CD1c-positive myeloid dendritic cell (primary cell): ENCODE results near the gene AJM1.
"Not testable (repeated sequence)": the region's sequence is repeated elsewhere in the genome, so short reads cannot be mapped to it uniquely, and the experiment has no call there.

ENCODE experiments used
- DNase-seq: peaks from one replicate; pipeline ENCODE4 v3.0.0-alpha.2; 2016; ENCODE audit errors: extremely low spot score

Gene AJM1

DNA sequence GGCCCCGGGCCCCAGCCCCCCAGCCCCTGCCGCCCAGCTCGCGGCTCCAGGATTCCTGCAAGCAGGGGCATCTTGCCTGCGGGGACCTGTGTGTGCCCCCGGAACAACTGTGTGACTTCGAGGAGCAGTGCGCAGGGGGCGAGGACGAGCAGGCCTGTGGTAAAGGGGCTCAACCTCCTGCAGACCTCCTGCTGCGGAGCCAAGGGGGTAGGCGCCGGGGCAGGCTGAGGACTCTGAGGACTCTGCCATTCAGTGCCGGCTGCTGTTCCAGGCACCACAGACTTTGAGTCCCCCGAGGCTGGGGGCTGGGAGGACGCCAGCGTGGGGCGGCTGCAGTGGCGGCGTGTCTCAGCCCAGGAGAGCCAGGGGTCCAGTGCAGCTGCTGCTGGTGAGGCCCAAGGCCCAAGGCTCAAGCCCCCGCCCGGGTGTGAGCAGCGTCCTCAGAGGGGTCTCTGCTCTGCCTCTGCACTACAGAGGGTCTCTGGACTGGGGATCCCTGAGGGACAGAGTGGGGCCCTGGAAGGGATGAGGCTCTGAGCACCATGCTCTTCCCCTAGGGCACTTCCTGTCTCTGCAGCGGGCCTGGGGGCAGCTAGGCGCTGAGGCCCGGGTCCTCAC lies 13.3 kb downstream of the AJM1 start:
- no peak for DNase-seq

DNA sequence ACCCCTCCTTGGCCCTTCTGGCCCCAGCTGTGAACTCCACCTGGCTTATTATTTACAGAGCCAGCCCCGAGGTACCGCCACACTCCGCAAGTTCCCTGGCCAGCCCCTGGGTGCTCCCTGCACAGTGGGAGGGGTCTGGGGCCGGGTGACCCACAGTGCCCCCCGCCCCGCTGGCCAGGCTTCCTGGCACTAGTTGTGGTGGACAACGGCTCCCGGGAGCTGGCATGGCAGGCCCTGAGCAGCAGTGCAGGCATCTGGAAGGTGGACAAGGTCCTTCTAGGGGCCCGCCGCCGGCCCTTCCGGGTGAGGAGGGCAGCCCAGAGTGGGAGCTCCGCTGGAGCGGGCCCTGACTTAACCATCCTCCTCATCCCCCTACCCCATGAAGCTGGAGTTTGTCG lies 13.8 kb downstream of the AJM1 start:
- DNase-seq, result no peak

DNA sequence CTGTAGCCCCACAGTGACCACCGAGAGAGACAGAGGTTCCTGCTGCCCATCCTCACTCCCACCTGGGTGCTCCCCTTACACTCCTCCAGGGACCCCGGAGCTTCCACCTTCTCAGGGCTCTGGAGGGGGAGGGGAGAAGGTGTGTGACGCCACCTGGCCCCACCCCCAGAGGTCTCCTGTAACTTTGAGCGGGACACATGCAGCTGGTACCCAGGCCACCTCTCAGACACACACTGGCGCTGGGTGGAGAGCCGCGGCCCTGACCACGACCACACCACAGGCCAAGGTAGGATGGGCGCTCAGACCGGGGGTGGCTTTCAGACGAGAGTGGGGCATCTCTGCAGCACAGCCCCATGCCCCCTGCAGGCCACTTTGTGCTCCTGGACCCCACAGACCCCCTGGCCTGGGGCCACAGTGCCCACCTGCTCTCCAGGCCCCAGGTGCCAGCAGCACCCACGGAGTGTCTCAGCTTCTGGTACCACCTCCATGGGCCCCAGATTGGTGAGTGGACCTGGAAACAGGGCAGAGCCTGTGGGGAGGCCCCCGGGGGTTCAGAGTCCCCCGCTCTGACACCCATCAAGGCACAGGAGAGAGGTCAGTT lies 14.4 kb downstream of the AJM1 start:
- DNase-seq, result no peak

DNA sequence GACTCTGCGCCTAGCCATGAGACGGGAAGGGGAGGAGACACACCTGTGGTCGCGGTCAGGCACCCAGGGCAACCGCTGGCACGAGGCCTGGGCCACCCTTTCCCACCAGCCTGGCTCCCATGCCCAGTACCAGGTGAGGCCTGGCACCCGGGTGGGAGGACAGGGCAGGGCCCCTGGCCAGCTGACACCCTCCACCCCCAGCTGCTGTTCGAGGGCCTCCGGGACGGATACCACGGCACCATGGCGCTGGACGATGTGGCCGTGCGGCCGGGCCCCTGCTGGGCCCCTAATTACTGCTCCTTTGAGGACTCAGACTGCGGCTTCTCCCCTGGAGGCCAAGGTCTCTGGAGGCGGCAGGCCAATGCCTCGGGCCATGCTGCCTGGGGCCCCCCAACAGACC lies 14.9 kb downstream of the AJM1 start:
- no peak for DNase-seq

DNA sequence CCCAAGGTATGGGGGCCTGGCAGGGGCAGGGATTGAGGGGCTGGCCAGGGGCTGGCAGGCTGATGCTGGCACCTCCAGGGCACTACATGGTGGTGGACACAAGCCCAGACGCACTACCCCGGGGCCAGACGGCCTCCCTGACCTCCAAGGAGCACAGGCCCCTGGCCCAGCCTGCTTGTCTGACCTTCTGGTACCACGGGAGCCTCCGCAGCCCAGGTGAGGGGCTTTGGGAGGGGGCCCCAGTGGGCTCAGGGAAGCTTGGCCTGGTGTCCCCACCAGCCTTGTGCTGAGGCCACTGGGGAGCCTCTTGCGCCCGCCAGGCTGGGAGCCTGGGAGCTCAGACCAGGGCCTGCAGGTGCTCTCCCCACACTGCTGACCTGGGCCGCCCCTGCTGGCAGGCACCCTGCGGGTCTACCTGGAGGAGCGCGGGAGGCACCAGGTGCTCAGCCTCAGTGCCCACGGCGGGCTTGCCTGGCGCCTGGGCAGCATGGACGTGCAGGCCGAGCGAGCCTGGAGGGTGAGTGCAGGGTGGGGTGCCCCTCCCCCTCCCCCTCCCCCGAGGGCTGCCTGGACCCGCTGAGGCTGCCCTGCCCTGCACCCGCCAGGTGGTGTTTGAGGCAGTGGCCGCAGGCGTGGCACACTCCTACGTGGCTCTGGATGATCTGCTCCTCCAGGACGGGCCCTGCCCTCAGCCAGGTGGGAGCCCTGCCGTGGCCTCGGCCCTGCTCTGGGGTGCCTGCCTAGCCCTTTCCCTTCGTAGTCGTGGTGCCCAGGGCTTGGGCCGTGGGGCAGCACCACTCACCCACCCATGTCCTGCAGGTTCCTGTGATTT lies 15.5 kb downstream of the AJM1 start:
- DNase-seq, result no peak

DNA sequence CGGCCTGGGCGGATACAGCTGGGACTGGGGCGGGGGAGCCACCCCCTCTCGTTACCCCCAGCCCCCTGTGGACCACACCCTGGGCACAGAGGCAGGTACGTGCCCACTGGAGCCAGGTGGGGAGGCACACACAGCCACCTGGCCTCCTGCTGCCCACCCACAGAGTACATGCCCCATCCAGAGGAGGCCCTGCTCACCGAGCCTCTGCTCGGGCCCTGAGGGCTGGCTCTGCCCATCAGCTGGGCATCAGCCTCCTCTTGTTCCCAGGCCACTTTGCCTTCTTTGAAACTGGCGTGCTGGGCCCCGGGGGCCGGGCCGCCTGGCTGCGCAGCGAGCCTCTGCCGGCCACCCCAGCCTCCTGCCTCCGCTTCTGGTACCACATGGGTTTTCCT lies 16.2 kb downstream of the AJM1 start:
- DNase-seq, result no peak

DNA sequence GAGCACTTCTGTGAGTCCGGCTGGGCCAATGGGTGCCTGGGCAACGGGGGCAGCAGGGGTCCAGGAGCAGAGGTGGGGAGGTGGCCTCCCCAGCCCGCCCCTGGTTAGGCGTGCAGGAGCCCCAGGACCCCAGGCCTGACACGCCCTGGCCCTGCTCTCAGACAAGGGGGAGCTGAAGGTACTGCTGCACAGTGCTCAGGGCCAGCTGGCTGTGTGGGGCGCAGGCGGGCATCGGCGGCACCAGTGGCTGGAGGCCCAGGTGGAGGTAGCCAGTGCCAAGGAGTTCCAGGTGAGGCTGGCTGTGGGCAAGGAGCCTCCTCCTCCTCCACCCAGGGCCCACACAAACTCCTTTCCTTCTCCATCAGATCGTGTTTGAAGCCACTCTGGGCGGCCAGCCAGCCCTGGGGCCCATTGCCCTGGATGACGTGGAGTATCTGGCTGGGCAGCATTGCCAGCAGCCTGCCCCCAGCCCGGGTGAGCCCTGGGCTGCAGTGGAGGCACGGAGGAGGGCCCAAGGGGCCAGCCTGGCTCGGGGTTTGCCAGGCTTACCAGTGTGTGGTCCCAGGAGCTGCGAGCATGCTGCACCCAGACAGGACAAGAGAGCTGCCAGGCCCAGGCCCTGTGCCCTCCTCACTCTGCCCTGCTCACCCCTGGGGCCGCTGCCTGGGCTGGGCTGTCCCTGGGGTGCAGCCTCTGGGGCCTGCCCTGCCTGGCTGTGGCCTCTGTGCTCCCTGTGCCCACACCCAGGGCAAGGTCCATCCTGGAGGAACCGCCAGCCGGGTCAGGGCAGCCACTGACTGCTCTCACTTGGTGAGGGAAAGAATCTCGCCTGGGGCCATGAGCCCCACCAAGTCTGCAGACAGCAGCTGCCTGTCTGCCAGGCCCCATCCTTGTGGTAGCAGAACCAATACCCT lies 16.8 kb downstream of the AJM1 start:
- DNase-seq, result no peak

DNA sequence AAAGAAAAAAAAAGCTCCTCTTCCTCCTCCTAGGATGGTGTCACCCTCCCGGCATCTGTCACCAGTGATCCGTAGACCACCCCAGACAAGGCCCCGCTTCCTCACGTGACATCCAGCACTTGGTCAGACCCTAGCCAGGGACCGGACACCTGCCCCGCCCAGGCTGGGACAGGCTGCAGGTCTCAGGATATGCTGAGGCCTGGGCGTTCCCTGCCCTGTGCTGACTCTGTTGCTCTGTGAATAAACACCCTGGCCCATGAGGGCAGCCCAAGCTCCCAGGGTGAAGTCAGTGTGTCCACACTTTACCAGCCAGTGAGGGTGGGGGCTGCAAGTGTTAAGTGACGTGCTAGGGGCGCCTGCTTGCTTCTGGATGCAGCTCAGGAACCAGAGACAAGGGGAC lies 18.3 kb downstream of the AJM1 start:
- DNase-seq, result no peak

DNA sequence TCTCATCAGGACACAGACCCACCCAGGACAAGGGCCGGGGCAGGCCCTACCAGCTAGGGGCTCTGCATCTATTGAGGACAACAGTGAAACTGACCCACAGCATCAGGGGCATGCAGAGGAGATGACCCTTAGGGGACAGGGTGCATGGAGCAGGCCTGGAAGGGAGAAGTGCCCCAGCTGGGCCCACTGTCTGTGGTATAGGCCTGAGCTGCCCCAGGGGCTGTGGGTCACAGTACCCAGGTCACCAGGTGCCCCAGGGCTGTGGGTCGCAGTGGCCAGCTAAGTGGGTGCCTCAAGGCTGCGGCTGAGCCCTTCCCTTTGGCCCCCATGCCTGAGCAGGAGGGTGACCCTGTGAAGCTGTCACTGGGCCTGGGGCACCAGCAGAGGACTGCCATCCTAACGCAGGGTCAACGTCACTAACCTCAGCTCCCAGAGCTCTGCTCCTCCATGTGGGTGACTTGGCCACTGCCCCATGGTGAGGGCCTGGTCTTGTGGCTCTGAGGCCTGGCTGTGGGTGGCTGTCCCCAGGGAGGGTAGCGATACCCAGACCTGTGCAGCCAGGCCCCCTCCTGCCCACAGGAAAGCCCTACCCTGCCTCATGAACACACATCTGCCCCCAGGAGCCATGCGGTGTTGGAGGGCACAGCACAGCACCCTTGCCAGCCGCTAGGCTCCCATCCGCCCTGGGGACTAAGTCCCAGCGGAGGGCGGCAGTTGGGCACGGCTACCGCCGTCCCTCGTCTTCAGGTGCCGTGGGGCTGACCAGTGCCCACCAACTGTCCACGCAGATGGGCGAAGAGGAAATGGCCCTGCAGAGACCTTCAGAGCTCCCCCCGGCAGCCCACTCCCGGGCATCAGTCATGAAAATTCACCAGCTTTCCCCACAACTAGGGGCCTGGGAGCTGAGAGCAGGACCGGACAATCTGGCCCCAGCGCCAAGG lies 18.9 kb downstream of the AJM1 start:
- DNase-seq, result no peak

DNA sequence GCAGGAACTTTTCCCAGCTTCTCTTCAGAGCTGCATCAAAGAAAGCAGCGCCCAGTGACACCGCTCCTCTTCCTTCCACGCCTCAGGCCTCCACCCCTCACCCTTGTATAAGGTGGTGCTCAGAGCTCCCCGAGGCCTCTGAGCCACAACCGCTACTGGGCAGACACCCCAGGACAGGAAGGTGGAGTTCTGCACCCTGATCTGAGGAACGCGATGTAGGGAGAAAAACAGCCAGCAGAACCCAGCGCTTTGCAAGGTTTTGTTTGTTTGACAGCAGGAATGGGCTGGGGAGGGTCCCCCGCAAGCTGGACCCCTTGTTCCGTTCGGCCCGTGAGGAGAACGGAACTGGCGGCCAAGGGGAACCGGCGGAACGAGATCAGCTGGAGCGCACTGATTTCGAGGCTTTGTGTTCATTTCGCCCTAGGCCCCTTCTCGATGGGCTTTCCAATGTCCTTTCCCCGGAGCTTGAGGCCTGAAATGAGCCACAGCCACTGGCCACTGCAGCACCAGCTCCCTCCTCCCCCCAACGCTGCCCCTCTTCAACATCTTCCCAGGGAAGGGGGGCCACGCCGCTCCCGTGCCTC lies 19.7 kb downstream of the AJM1 start:
- DNase-seq, result no peak

DNA sequence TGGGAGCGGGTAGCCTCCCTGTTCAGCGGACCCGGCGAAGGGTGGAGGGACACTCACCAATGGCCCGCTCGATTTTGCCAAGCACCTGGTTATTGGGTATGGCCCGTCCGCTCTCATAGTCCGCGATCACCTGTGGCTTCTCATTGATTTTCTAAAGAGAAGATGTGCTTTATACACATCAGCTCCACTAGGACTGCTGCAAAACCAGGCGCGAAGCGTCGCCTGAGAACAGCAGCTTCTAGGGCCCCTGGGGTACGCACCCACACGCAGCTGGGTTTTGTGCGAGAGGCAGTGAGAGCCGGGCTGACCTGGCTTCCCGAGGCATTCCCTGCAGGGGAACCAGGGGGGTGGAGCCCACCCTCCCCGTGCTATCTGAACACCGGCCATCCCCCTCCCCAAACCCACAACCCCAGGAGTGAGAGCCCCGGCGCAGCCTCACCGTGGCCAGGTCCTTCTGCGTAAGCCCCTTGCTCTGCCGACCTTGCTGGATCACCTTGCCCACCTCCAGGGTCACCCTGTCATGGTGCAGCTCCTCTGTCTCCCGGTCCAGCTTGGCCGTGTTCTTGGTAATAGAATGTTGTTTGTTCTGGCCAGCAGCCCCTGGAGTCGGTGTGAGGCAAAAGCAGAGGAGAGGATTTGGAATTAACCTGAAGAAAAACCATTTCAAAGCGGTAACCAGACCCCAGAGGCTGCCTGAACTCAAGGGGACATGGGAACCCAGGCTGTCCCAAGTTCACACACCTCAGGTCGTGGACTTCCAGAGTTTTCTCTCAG lies 20.8 kb downstream of the AJM1 start:
- DNase-seq, result no peak

DNA sequence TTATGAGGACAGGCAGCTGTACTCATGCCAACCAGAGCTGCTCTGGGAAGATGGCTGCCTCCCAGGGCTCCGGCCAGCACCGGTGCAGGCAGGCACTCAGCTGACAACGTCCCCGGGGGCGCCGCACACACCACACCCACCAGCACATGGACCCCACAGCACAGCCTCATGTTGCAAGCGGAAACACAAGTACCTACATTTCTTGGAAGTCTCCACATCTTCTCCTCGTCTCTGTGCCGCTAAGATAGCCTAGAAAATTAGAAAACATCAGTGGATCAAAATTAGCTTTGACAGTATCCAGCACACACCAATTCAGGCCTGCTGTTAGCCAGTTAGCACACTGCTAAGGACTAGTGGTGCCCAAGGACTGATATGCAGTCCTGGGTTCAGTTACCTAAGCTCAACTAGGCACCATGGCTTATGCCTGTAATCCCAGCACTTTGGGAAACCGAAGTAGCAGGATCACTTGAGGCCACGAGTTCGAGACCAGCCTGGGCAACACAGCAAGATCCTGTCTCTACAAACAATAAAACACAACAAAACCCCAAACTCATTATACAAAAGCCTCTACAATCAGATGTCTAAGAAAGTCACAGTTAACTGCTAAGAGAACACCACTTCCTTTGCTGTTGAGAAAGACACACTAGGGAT lies 21.5 kb downstream of the AJM1 start:
- DNase-seq, result no peak

DNA sequence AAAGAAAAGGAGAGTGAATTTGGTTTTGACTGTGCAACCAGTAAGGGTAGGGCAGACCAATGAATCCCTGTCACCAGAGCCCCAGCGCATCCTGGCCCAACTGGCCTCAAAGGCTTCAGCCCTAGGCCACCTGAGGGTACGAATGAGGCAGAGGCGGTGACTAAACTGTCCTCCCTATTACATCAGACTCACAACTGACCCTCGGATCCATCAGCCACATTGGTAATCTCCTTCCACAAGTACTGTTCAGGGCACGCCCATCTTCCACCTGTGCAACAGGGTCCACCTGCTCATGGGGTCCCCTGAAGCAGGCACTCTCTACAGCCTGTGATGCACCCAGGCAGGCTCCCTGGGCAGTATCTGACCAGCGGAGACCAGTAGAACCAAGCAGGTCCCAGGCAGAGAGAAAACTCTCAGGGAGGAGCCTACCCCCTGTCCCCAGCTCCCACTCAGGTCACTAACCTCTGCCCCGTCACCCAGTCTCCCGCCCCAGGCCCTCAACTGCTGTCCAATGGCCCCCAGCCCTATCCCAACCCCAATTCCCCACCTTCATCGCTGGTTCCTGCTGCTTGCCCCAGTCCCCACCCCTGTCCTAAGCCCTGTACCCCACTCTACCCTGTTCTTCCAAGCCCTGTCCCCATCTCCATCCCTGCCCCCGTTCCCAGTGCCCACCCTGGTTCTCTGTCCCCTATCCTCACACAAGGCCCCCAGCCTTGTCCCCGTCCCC lies 22.9 kb downstream of the AJM1 start:
- no peak for DNase-seq

DNA sequence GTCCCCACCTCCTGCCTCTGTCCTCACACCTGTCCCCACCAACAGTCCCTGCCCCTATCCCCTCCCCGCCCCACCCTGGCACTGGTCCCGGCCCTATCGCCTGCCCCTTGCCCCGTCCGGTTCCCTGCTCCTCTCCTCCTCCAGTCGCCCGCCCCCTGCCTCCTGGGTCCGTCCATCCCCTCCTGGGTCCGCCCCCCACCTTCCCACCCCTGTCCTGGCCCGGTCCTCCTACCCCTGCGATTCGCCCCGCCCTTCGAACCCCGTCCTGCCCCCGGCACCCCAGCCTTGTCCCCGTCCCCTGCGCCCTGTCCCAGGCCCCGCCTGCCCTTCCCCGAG lies 23.5 kb downstream of the AJM1 start:
- no peak for DNase-seq

DNA sequence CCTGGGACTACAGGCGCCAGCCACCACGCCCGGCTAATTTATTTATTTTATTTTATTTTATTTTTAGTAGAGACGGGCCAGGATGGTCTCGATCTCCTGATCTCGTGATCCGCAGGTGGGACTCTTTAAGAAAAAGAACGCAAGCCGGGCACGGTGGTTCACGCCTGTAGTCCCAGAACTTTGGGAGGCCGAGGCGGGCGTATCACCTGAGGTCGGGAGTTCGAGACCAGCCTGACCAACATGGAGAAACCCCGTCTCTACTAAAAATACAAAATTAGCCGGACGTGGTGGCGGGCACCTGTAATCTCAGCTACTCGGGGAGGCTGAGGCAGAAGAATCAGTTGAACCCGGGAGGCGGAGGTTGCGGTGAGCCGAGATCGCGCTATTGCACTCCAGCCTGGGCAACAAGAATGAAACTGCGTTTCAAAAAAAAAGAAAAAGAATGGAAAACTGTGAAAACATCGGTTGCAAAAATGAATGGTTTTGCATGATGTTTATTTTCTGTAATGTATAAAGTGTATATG lies 24.7 kb downstream of the AJM1 start:
- not testable (repeated sequence) for DNase-seq

DNA sequence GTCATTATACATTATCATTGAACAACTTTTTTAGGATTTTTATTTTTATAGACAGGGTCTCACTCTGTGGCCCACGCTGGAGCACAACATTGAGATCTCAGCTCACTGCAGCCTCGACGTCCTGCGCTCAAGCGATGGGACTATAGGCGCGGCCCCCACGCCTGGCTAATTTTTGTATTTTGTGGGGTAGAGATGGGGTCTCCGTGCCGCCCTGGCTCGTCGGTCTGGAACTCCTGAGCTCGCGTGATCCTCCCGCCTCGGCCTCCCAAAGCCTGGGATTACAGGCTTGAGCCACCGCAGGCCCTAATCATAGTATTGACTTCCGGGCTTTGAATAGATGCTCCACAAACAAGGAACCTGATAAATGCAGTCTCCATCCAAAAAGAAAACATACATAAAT lies 25.2 kb downstream of the AJM1 start:
- no peak for DNase-seq

DNA sequence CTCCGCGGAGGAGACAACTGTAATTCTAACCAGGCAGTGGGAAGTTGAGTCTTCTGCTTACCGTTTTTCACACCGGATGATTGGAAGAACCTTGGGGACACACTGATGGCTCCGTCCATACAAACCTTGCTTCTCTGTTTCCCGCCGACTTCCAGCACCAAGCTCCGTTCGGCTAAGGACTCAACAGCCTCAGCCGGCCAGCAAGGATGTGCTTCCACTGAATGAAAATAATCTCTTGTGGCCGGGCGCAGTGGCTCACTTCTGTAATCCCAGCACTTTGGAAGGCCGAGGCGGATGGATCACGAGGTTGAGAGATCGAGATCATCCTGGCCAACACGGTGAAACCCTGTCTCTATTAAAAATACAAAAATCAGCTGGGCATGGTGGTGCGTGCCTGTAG lies 25.6 kb downstream of the AJM1 start:
- no peak for DNase-seq

DNA sequence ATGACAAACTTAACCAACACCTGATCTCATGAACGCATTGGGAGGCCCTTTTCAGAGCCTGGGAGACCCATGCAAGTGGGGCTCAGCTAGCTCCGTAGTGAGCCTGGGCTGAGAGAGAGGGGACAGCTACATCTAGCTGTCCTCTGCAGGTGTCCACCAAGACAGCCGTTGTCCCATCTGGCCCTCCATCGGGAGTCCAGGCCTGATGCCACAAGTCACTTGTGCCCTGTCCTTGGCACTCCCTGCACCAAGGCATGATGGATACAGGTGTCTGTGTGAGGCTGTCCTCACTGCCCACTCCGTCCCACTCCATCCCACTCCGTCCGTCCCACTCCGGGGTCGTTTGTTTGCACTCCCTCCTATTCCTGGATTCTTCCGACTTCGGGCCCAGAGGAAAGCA lies 26.4 kb downstream of the AJM1 start:
- no peak for DNase-seq

DNA sequence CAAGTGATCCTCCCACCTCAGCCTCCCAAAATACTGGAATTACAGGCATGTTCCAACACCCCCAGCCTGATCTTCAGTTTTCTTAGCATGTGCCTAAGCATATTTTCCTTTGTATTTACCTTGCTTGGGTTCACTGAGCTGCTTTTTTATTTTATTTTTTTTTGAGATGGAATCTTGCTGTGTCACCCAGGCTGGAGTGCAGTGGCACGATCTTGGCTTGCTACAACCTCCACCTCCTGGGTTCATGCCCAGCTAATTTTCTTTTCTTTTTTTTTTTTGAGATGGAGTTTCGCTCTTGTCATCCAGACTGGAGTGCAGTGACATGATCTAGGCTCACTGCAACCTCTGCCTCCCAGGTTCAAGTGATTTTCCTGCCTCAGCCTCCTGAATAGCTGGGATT lies 27.3 kb downstream of the AJM1 start:
- DNase-seq, result not testable (repeated sequence)
